Measurements from ENCODE around the gene CAV2.

DNA sequence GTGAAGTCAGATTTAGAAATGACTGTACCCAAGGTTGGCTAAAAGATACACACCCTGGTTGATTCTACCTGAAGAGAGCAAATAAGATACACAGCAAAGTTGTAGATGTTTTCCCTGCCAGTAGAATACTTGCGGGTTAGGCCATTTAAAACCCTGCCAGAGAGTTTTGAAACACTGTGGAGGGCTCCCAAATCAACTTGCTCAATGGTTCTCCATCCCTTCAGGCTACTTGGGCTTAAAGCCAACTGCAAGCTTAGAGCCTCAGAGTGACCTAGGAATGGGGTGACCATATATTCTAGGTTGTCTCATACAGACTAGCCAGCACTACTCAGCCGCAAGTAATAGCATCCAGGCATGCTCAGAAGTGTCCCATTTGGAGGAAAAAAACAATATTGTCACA, 35.3 kb downstream of the CAV2 start:
- TF ChIP-seq NCOA1 (IDR thresholded peaks at IDR 0.05; ENCODE audit: low read depth) (no peak), POLR2A (conservative IDR thresholded peaks at IDR 0.05) (no peak), CEBPB (tag; IDR thresholded peaks at IDR 0.05) (no peak), KLF16 (IDR thresholded peaks at IDR 0.05) (no peak), ELF4 (CRISPR knock-in tag; IDR thresholded peaks at IDR 0.05) (no peak), BHLHE40 (IDR thresholded peaks at IDR 0.05; ENCODE audit: low read length) (no peak), ATF3 (IDR thresholded peaks at IDR 0.05) (no peak), ATF3 (CRISPR knock-in tag; conservative IDR thresholded peaks at IDR 0.05) (no peak), ZNF174 (CRISPR knock-in tag; IDR thresholded peaks at IDR 0.05) (no peak)
- TF ChIP-seq, protein P1, sequence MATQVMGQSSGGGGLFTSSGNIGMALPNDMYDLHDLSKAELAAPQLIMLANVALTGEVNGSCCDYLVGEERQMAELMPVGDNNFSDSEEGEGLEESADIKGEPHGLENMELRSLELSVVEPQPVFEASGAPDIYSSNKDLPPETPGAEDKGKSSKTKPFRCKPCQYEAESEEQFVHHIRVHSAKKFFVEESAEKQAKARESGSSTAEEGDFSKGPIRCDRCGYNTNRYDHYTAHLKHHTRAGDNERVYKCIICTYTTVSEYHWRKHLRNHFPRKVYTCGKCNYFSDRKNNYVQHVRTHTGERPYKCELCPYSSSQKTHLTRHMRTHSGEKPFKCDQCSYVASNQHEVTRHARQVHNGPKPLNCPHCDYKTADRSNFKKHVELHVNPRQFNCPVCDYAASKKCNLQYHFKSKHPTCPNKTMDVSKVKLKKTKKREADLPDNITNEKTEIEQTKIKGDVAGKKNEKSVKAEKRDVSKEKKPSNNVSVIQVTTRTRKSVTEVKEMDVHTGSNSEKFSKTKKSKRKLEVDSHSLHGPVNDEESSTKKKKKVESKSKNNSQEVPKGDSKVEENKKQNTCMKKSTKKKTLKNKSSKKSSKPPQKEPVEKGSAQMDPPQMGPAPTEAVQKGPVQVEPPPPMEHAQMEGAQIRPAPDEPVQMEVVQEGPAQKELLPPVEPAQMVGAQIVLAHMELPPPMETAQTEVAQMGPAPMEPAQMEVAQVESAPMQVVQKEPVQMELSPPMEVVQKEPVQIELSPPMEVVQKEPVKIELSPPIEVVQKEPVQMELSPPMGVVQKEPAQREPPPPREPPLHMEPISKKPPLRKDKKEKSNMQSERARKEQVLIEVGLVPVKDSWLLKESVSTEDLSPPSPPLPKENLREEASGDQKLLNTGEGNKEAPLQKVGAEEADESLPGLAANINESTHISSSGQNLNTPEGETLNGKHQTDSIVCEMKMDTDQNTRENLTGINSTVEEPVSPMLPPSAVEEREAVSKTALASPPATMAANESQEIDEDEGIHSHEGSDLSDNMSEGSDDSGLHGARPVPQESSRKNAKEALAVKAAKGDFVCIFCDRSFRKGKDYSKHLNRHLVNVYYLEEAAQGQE (IDR thresholded peaks at IDR 0.05; ENCODE audit: borderline replicate concordance), result no peak
- TF ChIP-seq, protein P1 (CRISPR knock-in tag; IDR thresholded peaks at IDR 0.05; ENCODE audit: low read depth), result no peak
- TF ChIP-seq, protein P2, sequence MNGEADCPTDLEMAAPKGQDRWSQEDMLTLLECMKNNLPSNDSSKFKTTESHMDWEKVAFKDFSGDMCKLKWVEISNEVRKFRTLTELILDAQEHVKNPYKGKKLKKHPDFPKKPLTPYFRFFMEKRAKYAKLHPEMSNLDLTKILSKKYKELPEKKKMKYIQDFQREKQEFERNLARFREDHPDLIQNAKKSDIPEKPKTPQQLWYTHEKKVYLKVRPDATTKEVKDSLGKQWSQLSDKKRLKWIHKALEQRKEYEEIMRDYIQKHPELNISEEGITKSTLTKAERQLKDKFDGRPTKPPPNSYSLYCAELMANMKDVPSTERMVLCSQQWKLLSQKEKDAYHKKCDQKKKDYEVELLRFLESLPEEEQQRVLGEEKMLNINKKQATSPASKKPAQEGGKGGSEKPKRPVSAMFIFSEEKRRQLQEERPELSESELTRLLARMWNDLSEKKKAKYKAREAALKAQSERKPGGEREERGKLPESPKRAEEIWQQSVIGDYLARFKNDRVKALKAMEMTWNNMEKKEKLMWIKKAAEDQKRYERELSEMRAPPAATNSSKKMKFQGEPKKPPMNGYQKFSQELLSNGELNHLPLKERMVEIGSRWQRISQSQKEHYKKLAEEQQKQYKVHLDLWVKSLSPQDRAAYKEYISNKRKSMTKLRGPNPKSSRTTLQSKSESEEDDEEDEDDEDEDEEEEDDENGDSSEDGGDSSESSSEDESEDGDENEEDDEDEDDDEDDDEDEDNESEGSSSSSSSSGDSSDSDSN (IDR thresholded peaks at IDR 0.05; ENCODE audit: borderline replicate concordance in 1 of 2, low read depth in 2 of 2, low read length in 2 of 2), result no peak
- TF ChIP-seq, protein P3, sequence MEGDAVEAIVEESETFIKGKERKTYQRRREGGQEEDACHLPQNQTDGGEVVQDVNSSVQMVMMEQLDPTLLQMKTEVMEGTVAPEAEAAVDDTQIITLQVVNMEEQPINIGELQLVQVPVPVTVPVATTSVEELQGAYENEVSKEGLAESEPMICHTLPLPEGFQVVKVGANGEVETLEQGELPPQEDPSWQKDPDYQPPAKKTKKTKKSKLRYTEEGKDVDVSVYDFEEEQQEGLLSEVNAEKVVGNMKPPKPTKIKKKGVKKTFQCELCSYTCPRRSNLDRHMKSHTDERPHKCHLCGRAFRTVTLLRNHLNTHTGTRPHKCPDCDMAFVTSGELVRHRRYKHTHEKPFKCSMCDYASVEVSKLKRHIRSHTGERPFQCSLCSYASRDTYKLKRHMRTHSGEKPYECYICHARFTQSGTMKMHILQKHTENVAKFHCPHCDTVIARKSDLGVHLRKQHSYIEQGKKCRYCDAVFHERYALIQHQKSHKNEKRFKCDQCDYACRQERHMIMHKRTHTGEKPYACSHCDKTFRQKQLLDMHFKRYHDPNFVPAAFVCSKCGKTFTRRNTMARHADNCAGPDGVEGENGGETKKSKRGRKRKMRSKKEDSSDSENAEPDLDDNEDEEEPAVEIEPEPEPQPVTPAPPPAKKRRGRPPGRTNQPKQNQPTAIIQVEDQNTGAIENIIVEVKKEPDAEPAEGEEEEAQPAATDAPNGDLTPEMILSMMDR (IDR thresholded peaks at IDR 0.05 in 2 of 3, conservative IDR thresholded peaks at IDR 0.05 in 1 of 3; ENCODE audit: insufficient read depth in 2 of 3, low read depth in 1 of 3, low read length in 3 of 3), result no peak
- TF ChIP-seq, protein P4, sequence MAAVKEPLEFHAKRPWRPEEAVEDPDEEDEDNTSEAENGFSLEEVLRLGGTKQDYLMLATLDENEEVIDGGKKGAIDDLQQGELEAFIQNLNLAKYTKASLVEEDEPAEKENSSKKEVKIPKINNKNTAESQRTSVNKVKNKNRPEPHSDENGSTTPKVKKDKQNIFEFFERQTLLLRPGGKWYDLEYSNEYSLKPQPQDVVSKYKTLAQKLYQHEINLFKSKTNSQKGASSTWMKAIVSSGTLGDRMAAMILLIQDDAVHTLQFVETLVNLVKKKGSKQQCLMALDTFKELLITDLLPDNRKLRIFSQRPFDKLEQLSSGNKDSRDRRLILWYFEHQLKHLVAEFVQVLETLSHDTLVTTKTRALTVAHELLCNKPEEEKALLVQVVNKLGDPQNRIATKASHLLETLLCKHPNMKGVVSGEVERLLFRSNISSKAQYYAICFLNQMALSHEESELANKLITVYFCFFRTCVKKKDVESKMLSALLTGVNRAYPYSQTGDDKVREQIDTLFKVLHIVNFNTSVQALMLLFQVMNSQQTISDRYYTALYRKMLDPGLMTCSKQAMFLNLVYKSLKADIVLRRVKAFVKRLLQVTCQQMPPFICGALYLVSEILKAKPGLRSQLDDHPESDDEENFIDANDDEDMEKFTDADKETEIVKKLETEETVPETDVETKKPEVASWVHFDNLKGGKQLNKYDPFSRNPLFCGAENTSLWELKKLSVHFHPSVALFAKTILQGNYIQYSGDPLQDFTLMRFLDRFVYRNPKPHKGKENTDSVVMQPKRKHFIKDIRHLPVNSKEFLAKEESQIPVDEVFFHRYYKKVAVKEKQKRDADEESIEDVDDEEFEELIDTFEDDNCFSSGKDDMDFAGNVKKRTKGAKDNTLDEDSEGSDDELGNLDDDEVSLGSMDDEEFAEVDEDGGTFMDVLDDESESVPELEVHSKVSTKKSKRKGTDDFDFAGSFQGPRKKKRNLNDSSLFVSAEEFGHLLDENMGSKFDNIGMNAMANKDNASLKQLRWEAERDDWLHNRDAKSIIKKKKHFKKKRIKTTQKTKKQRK (IDR thresholded peaks at IDR 0.05; ENCODE audit: borderline replicate concordance, low read depth, low read length), result no peak

All from K562 (cell line).